AG04450 (cell line): Measurements from ENCODE around the gene GATB. TPM values are rescaled to one million over a fixed set of nuclear protein-coding genes. Genes with fewer than 3 reads are reported as not detected.

Experiments
- CTCF ChIA-PET: fragments of 300-600, 350-600 bp; formaldehyde crosslinking; extraction: SDS; loops from one replicate; lab custom pipeline; 2022; ENCODE audit warnings: antibody characterized with exemption, inconsistent platforms; lab: Charles Lee
- POLR2A ChIA-PET: fragments of 350-600 bp; formaldehyde crosslinking; extraction: SDS; loops from one replicate; lab custom pipeline; 2021; ENCODE audit warnings: antibody characterized with exemption, inconsistent platforms; lab: Yijun Ruan, JAX
- DNase-seq: peaks from one replicate; pipeline ENCODE4 v3.0.0-alpha.2; 2011; ENCODE audit warnings: low read depth, low spot score
- H3K27ac ChIP-seq: one replicate; pipeline ENCODE4 v1.5.1; 2012; ENCODE audit warnings: low read depth, low read length, control low read depth
- H3K27me3 ChIP-seq: one replicate; pipeline ENCODE4 v1.6.0; 2012; ENCODE audit warnings: low read length; ENCODE audit not compliant: control insufficient read depth, insufficient read depth
- H3K4me3 ChIP-seq: 2 replicates; pipeline ENCODE4 v1.5.1; 2011; ENCODE audit warnings: mild to moderate bottlenecking, low read depth, low read length, control low read depth
- H3K9me3 ChIP-seq: 2 replicates; pipeline ENCODE4 v1.5.1; 2012; ENCODE audit warnings: low read length; ENCODE audit not compliant: control insufficient read depth, insufficient read depth
- polyA plus RNA-seq: library from polyadenylated mRNA; depleted of rRNA; stranded (reverse); fragments of >200 nt; gene quantifications from 2 replicates; pipeline ENCODE4 v1.2.3, GENCODE V29; 2011
- TF ChIP-seq, protein P1 (sequence below): IDR thresholded peaks from 2 replicates; pipeline ENCODE4 v1.5.1; 2011; ENCODE audit warnings: low read depth, low read length, control low read depth, inconsistent platforms

Gene GATB
- polyA plus RNA-seq, 1 experiment = 28.0 TPM

DNA sequence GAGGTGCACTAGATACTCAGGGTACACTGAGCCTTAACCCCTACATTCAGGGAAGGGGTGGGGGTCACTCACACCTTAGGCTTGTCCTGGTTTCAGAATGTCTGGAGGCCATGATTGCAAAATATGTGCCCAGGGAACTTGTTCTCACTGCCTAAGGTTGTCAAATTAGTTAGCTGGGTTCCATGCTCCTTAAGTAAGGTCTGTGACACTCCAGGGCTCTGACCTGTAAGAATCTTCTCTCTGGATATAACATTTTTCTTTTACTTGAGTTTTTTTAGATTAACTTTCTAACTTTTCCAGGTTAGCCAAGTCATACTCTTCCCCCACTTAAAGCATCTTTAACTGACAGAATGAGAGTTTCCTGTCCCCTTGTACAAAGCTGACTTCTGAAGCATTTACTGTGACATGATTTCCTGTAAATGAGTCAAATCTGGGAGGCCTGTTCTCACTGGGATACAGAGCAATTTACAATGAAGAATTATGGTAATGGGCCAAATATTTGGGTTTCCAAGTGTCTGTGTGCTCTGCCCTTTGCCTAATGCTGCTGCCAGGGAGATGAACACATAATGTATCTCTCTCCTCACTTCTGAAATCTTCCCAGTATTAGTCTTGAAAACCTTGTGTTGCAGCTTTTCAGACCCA, 101.7 kb downstream of the GATB start:
- H3K9me3 ChIP-seq = no peaks in the 10 kb centered on the region
- ChIA-PET POLR2A (no interaction called here), CTCF (no interaction called here)
- TF ChIP-seq, protein P1, sequence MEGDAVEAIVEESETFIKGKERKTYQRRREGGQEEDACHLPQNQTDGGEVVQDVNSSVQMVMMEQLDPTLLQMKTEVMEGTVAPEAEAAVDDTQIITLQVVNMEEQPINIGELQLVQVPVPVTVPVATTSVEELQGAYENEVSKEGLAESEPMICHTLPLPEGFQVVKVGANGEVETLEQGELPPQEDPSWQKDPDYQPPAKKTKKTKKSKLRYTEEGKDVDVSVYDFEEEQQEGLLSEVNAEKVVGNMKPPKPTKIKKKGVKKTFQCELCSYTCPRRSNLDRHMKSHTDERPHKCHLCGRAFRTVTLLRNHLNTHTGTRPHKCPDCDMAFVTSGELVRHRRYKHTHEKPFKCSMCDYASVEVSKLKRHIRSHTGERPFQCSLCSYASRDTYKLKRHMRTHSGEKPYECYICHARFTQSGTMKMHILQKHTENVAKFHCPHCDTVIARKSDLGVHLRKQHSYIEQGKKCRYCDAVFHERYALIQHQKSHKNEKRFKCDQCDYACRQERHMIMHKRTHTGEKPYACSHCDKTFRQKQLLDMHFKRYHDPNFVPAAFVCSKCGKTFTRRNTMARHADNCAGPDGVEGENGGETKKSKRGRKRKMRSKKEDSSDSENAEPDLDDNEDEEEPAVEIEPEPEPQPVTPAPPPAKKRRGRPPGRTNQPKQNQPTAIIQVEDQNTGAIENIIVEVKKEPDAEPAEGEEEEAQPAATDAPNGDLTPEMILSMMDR = no peak
- H3K4me3 ChIP-seq = no peak overlapping the region
- no peak overlapping the region for H3K27ac ChIP-seq
- DNase-seq = no peak
- peaks cover 4% of the 10 kb centered on the region for H3K27me3 ChIP-seq

DNA sequence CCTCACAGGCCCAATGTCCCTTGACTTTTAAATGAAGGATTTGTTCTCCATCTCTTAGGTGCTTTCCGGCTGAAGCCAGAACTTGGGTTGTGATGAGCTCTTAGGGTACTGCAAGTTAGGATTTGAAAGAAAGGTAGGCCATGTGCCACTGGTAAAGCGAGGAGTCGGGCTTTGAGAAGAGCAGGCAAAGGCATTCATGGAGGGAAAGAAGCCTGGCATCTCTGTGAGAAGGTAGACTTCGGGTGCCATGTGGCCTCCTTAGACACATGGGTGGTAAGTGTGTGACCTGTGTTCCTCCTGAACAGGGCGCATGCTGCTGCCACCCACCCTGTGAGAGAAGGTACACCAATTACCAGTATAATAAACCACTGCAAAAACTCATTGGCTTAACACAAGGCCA, 102.9 kb downstream of the GATB start:
- CTCF ChIA-PET = interaction anchor here (1.0 kb wide), 1 partner anchor 59 kb away, joined by 5 read pairs; no protein-coding TSS in a partner anchor
- POLR2A ChIA-PET = interaction anchor here (0.9 kb wide), 1 partner anchor 11 kb away, joined by 3 read pairs; no protein-coding TSS in a partner anchor
- Histone ChIP-seq H3K9me3 (no peaks in the 10 kb centered on the region), H3K27ac (no peak overlapping the region), H3K27me3 (peaks cover 5% of the 10 kb centered on the region), H3K4me3 (no peak overlapping the region)
- TF ChIP-seq, protein P1 = no peak
- no peak for DNase-seq

DNA sequence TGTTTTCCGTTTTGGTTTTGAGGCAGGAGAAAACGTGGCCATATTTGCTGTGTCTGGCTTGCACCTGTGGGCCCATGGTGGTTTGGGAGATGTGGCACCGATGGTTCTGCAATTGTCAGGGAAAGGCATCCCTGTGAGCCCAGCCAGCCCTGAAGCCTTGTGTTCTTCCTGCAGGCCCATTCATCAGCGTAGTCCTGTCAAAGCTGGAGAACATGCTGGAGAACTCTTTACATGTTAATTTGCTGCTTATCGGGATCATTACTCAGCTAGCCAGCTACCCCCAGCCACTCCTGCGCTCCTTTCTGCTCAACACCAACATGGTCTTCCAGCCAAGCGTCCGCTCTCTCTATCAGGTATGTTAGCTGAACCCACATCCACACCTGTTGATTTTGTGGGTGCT, 104.7 kb downstream of the GATB start:
- H3K9me3 ChIP-seq = no peaks in the 10 kb centered on the region
- DNase-seq = no peak
- ChIA-PET CTCF (no interaction called here), POLR2A (no interaction called here)
- H3K4me3 ChIP-seq = no peak overlapping the region
- H3K27ac ChIP-seq = no peak overlapping the region
- TF ChIP-seq, protein P1 = no peak
- H3K27me3 ChIP-seq = peaks cover 5% of the 10 kb centered on the region

DNA sequence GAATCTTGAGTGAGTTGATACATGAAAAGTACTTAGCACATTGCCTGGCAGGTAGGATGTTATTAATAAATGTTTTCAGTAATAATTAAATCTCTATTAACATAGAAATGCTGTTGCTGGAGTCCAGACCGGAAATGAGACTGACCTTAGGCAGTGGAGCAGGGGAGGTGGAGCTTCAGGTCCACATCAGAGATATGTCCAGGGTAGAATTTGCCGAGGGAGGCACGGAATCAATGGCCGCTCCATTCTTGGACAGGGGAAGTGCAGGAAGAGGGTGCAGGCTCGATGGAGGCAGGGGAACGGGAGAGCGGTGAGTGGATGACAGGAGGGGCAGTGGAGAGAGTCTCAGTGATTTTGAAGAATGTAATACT, 107.3 kb downstream of the GATB start:
- Histone ChIP-seq H3K9me3 (no peaks in the 10 kb centered on the region), H3K27ac (no peak overlapping the region), H3K27me3 (peaks cover 5% of the 10 kb centered on the region), H3K4me3 (no peak overlapping the region)
- TF ChIP-seq, protein P1 = no peak
- POLR2A ChIA-PET = no interaction called here
- DNase-seq = no peak
- CTCF ChIA-PET = interaction anchor here (0.6 kb wide), 1 partner anchor 40 kb away, joined by 3 read pairs; no protein-coding TSS in a partner anchor

DNA sequence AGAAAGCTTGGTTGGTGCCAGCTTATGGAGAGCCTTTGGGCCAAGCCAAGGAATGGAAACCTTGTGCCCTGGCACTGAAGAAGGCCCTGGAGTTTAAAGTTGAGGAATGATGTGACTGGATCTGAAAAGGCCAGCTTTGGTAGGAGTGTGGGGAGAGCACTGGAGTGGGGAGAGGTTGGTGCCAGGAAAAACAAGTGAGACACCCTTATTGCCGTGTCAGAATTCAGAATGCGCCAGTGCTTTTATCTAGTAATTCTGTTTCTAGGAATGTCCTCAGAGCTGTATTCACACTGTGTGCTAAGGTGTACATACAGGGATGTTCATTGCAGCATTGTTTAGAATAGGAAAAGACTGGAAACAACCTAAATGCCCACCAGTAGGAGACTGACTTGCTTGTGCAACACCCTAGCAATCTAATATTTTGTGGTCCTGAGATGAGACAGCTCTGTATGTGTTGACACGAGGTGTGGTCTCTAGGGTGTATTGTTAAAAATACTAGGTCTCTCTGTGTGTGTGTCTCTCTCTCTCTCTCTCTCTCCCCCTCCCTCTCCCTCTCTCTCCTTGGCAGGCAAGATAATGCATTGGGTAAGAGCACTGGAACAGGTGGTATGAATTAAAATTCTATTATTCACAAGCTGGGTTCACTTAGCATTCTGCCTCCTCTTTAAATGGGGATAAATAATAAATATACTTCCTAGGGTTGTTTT, 107.8 kb downstream of the GATB start:
- Histone ChIP-seq H3K4me3 (no peak overlapping the region), H3K9me3 (no peaks in the 10 kb centered on the region), H3K27ac (no peak overlapping the region), H3K27me3 (peaks cover 5% of the 10 kb centered on the region)
- CTCF ChIA-PET = interaction anchor here (0.6 kb wide), 1 partner anchor 39 kb away, joined by 3 read pairs; no protein-coding TSS in a partner anchor
- no peak for DNase-seq
- TF ChIP-seq, protein P1 = no peak
- POLR2A ChIA-PET = no interaction called here
